NCI-H2081 treated with DMSO at 0.1 percent for 48 hours (cell line): ENCODE data around the gene MTIF2.
"Not testable (repeated sequence)": the region's sequence is repeated elsewhere in the genome, so short reads cannot be mapped to it uniquely, and the experiment has no call there.

Source experiments
- DNase-seq: peaks from one replicate; lab custom pipeline; 2025; lab: John Stamatoyannopoulos, UW

Gene MTIF2

GRCh38 chr2:55239656-55240222 is 29.3 kb downstream of the MTIF2 start:
- peak; percentile 25 for DNase-seq

- DNase-seq, result no peak
Measured at GRCh38 chr2:55236992-55237543, 32.0 kb downstream of the MTIF2 start.

- DNase-seq, result no peak
Measured at GRCh38 chr2:55235724-55236538, 33.1 kb downstream of the MTIF2 start.

GRCh38 chr2:55233658-55233940 is 35.4 kb downstream of the MTIF2 start:
- no peak for DNase-seq

- no peak for DNase-seq
Measured at GRCh38 chr2:55232863-55233657, 36.0 kb downstream of the MTIF2 start.

GRCh38 chr2:55232084-55232862 is 36.8 kb downstream of the MTIF2 start, which contains the start of the genes CLHC1 and RPS27A:
Gene CLHC1, minus strand, starts transcription at chr2:55232293. Its CDS starts 9,882 bp downstream, at chr2:55222411.
Gene RPS27A, plus strand, starts transcription at chr2:55232688. Its CDS starts 137 bp downstream, at chr2:55232825.
- DNase-seq, result peak; percentile 97

- no peak for DNase-seq
Measured at GRCh38 chr2:55231546-55232083, 37.4 kb downstream of the MTIF2 start.

- no peak for DNase-seq
Measured at GRCh38 chr2:55230551-55230950, 38.5 kb downstream of the MTIF2 start.

- DNase-seq, result no peak
Measured at GRCh38 chr2:55229221-55229620, 39.8 kb downstream of the MTIF2 start.

- no peak for DNase-seq
Measured at GRCh38 chr2:55228226-55228563, 40.8 kb downstream of the MTIF2 start.

- not testable (repeated sequence) for DNase-seq
Measured at GRCh38 chr2:55227437-55228225, 41.4 kb downstream of the MTIF2 start.

GRCh38 chr2:55225481-55226020 is 43.5 kb downstream of the MTIF2 start:
- DNase-seq, result no peak

- no peak for DNase-seq
Measured at GRCh38 chr2:55224761-55225261, 44.2 kb downstream of the MTIF2 start.

- no peak for DNase-seq
Measured at GRCh38 chr2:55223958-55224760, 44.9 kb downstream of the MTIF2 start.

GRCh38 chr2:55213822-55214221 is 55.2 kb downstream of the MTIF2 start:
- no peak for DNase-seq

GRCh38 chr2:55204950-55205349 is 64.1 kb downstream of the MTIF2 start:
- DNase-seq, result no peak

GRCh38 chr2:55204536-55204935 is 64.5 kb downstream of the MTIF2 start:
- no peak for DNase-seq

- DNase-seq, result no peak
Measured at GRCh38 chr2:55200416-55200815, 68.6 kb downstream of the MTIF2 start.

- no peak for DNase-seq
Measured at GRCh38 chr2:55196526-55196925, 72.5 kb downstream of the MTIF2 start.
